Retinal pigment epithelial cell (primary cell): Measurements from ENCODE around the gene SYNPO2L.
"Not testable (repeated sequence)": the region's sequence is repeated elsewhere in the genome, so short reads cannot be mapped to it uniquely, and the experiment has no call there.

Source experiments
- DNase-seq: peaks from one replicate; pipeline ENCODE4 v3.0.0-alpha.2; 2010; ENCODE audit warnings: low read depth
- H3K4me3 ChIP-seq: 2 replicates; pipeline ENCODE4 v1.5.1; 2011; ENCODE audit warnings: mild to moderate bottlenecking, low read length, control low read depth, moderate library complexity
- CTCF ChIP-seq: conservative IDR thresholded peaks from 2 replicates; pipeline ENCODE4 v1.5.1; 2011; ENCODE audit warnings: low read depth, low read length, control low read depth, inconsistent platforms

The SYNPO2L gene

DNA sequence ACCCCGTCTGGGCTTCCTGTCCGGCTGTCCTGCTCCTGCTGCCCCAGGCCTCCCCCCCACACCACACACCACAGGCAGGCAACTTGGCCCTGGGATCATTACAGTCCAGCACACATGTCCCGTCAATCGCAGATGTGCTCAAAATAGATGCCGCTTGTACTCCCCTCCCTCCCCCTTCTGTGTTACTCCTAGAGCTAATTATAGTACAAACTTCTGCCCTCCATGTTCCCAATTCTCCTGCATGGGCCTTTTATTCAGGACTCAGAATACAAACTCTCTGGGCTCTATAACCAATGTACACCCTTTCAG, at the start of gene SYNPO2L:
Gene SYNPO2L, minus strand, starts transcription at position 40 of the 309 bp plus-strand sequence. CDS start 107 bp downstream, outside the sequence.
- DNase-seq: no peak
- TF ChIP-seq CTCF: no peak
- no peak within 1 kb of the TSS for H3K4me3 ChIP-seq

GRCh38 chr10:73703924-73704323, 48.1 kb upstream of the SYNPO2L start:
- not testable (repeated sequence) for DNase-seq, H3K4me3 ChIP-seq

DNA sequence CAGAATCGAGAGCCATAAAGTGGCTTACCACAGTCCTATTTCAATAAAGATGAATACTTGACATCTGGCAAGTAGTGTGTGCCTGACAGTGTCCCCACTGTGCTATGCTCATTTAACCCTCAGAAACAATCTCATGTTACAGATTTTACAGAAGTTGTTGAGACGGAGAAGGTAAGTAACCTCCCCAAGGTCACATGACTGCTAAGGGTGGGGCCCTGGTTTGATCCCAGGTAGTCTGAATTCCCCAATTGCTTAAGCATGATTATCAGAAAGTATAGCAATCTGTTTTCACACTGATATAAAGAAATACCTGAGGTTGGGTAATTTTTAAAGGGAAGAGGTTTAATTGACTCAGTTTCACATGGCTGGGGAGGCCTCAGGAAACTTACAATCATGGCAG, 43.0 kb upstream of the SYNPO2L start:
- DNase-seq, H3K4me3 ChIP-seq: not testable (repeated sequence)

GRCh38 chr10:73697675-73698159, 41.9 kb upstream of the SYNPO2L start, which contains the start of gene AGAP5:
Gene AGAP5 (minus strand): TSS chr10:73698109. CDS start chr10:73697755, 354 bp downstream.
- not testable (repeated sequence) for DNase-seq, H3K4me3 ChIP-seq

- not testable (repeated sequence) for H3K4me3 ChIP-seq, DNase-seq
Measured at GRCh38 chr10:73695302-73695701, 39.5 kb upstream of the SYNPO2L start.

DNA sequence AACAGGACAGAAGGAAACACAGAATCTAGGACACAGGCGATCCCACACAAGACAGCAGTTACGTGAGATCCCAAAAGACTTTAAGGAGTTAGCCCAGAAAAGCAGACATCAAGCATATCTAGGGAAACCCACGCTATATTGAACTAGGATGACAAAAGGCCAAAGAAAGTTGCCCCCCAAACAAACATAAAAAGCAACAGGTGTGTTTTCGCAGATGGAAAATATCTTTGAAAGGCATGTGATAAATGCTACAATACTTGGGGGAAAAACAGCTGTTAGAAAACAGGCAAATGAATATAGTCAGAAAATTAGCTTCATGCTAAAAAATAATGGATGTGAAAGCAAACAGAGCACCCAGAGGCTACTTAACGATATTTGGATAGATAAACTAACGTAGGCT, 34.9 kb upstream of the SYNPO2L start:
- DNase-seq, H3K4me3 ChIP-seq: not testable (repeated sequence)

- DNase-seq, H3K4me3 ChIP-seq: not testable (repeated sequence)
Measured at GRCh38 chr10:73689596-73689995, 33.8 kb upstream of the SYNPO2L start.

GRCh38 chr10:73687641-73688040, 31.8 kb upstream of the SYNPO2L start:
- H3K4me3 ChIP-seq, DNase-seq: not testable (repeated sequence)

DNA sequence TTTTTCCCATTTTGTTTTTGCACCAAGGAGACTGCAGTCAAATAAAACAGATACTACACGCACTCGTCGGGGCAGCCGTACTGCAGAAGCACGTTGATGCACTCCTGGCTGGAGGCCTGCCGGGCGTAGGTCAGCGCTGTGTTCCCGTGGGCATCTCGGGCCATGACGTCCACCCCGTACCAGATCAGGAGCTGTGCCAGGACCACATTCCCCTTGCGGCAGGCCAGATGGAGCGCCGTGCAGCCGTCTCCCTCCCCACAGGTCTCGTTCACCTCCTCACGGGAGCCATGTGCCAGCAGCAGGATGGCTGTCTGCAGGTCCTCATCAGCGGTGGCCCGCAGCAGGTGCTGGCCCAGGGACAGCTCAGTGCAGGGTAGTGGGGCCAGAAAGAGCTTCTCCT, 18.7 kb upstream of the SYNPO2L start:
- not testable (repeated sequence) for DNase-seq, H3K4me3 ChIP-seq

GRCh38 chr10:73668378-73668777, 12.5 kb upstream of the SYNPO2L start:
- DNase-seq, H3K4me3 ChIP-seq: not testable (repeated sequence)

GRCh38 chr10:73666153-73666809, 10.5 kb upstream of the SYNPO2L start:
- DNase-seq, H3K4me3 ChIP-seq: not testable (repeated sequence)

DNA sequence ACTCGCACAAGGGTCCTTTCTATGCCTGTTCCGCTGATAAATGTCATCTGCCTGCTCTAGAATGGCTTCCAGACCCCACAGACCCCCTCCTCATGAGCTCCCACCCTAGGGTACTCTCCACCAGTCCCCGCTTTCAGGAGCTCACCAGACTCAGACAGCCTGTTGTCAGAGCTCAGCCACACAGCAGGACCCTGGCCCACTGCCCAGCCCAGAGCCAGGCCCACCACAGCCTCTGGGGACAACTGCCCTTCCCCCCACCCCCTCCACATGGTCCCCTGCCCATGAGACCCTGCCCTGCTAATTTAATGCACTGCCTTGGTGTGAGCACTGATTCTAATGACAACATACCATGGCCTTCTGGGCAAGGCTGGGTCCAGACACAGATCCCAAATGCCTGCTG, 9.8 kb upstream of the SYNPO2L start:
- not testable (repeated sequence) for DNase-seq, H3K4me3 ChIP-seq

GRCh38 chr10:73664156-73665040, 8.6 kb upstream of the SYNPO2L start:
- DNase-seq, H3K4me3 ChIP-seq: not testable (repeated sequence)
- TF ChIP-seq CTCF: peak; percentile 3

- not testable (repeated sequence) for H3K4me3 ChIP-seq, DNase-seq
Measured at GRCh38 chr10:73663621-73664020, 7.8 kb upstream of the SYNPO2L start.

DNA sequence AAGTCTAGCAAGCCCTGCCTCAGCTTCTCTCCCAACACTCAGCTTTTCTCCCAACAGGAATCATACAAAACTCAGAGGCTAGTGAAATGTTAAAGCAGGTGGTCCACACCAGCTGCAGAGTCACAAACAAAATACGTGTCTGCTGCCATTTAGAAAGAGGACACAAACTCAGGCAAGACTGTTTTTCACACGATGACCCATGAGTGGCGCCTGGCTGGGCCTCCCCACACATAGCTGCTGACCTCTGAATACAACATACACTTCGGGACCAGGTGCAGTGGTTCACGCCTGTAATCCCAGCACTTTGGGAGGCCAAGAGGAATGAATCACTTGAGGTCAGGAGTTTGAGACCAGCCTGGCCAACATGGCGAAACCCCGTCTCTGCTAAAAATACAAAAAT, 6.9 kb upstream of the SYNPO2L start:
- DNase-seq: not testable (repeated sequence)

More for the DNA sequence above, 6.9 kb upstream of the SYNPO2L start:
- not testable (repeated sequence) for H3K4me3 ChIP-seq
